ENCODE data around the gene OR2T27.

- no peak for TF ChIP-seq CTCF (conservative IDR thresholded peaks at IDR 0.05; ENCODE audit: low read depth, low read length)
- no peak for TF ChIP-seq RAD21 (IDR thresholded peaks at IDR 0.05; ENCODE audit: low read length)
- TF ChIP-seq POLR2A (IDR thresholded peaks at IDR 0.05; ENCODE audit: low read depth, low read length): no peak
Observed at GRCh38 chr1:248625971-248626370, 29.4 kb downstream of the OR2T27 start.

Data from IMR-90 (cell line).